Suprapubic skin (tissue), 4 donors: ENCODE measurements around the gene MYBPH.

Source experiments
- POLR2A ChIP-seq, 2 donors: fragments of 450-650 bp; IDR thresholded peaks; one replicate each; pipeline ENCODE4 v1.6.1; 2017; ENCODE audit warnings: antibody characterized with exemption in 2 of 2, mild to moderate bottlenecking in 2 of 2, moderate library complexity in 2 of 2
- POLR2AphosphoS5 ChIP-seq, 3 donors: sonication (generic); formaldehyde crosslinking; IDR thresholded peaks; one replicate each; pipeline ENCODE4 v1.6.1; 2017; ENCODE audit warnings: antibody characterized with exemption in 3 of 3
- TF ChIP-seq, protein P1 (sequence below), 2 donors: fragments of 200-600 bp in 1 of 2; fragments of 450-650 bp in 1 of 2; sonication (generic) in 1 of 2; IDR thresholded peaks; one replicate each; pipeline ENCODE4 v1.5.1; 2016 to 2019; ENCODE audit warnings: antibody characterized with exemption in 2 of 2, mild to moderate bottlenecking in 1 of 2, moderate library complexity in 1 of 2

DNA sequence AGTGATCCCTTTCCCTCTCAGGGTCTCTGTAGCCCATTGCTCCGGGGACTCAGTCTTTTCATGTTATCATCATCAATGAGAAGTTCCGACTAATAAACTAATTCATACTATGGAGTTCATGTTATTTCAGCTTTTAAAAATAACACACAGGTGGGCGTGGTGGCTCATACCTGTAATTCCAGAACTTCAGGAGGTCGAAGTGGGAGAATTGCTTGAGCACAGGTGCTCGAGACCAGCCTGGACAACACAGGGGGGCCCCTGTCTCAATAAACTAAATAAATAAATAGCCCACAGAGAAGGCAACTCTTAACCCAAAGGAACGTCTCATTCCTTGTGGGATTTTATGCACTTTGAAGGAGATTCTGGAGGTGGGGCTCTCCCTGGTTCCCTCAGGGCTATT is 14.5 kb downstream of the MYBPH start:
- TF ChIP-seq, protein P1, sequence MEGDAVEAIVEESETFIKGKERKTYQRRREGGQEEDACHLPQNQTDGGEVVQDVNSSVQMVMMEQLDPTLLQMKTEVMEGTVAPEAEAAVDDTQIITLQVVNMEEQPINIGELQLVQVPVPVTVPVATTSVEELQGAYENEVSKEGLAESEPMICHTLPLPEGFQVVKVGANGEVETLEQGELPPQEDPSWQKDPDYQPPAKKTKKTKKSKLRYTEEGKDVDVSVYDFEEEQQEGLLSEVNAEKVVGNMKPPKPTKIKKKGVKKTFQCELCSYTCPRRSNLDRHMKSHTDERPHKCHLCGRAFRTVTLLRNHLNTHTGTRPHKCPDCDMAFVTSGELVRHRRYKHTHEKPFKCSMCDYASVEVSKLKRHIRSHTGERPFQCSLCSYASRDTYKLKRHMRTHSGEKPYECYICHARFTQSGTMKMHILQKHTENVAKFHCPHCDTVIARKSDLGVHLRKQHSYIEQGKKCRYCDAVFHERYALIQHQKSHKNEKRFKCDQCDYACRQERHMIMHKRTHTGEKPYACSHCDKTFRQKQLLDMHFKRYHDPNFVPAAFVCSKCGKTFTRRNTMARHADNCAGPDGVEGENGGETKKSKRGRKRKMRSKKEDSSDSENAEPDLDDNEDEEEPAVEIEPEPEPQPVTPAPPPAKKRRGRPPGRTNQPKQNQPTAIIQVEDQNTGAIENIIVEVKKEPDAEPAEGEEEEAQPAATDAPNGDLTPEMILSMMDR (IDR thresholded peaks at IDR 0.05): no peak
- no peak for TF ChIP-seq POLR2A (IDR thresholded peaks at IDR 0.05)
- no peak for TF ChIP-seq POLR2AphosphoS5 (IDR thresholded peaks at IDR 0.05)
